GM18505 (cell line): Measurements from ENCODE around the gene CDC5L.

Source experiments
- ATAC-seq: cut with Tn5 transposase; IDR thresholded peaks from one replicate; pipeline ENCODE4 v1.9.1; 2021; ENCODE audit not compliant: unreplicated experiment
- POLR2A ChIP-seq: IDR thresholded peaks from 4 replicates; pipeline ENCODE4 v1.6.1; 2011; ENCODE audit warnings: borderline replicate concordance; ENCODE audit not compliant: insufficient read depth, insufficient read length; ENCODE audit errors: extremely low read depth

Gene CDC5L

DNA sequence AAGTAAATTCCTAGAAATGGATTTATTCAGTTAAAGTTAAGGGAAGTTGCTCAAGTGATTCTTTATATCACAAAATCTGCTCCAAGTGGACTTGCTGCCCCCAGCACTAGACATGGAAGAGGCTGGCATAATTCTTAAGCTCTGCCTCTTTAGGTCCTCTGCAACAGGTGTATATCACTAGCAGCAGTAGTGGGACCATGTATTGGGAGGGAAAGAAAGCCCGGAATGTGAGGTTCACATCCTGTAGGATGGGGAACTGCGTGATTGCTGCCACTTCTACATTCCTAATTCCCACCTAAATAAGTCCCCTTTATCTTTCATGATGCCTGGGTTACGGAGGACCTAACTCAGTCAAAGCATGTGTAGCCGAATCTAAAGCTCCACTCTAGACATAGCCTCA, 31.9 kb upstream of the CDC5L start:
- no peak for TF ChIP-seq POLR2A
- ATAC-seq, result no peak

- no peak for ATAC-seq
- no peak for TF ChIP-seq POLR2A
Observed at GRCh38 chr6:44356487-44356886, 31.0 kb upstream of the CDC5L start.

DNA sequence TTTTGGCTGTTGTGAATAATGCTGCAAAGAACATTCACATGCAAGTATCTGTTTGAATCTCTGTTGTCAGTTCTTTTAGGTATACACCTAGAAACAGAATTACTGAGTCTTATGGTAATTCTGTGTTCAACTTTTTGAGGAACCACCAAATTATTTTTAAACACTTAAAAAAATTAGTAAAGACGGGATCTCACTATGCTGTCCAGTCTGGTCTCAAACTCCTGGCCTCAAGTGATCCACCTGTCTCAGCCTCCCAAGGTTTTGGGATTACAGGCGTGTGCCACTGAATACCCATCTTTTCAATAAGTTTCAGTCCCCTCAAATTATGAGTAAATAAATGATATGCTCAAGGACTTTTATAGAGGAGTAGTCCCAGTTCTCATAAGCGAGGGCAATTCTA, 27.5 kb upstream of the CDC5L start:
- no peak for ATAC-seq
- no peak for TF ChIP-seq POLR2A

DNA sequence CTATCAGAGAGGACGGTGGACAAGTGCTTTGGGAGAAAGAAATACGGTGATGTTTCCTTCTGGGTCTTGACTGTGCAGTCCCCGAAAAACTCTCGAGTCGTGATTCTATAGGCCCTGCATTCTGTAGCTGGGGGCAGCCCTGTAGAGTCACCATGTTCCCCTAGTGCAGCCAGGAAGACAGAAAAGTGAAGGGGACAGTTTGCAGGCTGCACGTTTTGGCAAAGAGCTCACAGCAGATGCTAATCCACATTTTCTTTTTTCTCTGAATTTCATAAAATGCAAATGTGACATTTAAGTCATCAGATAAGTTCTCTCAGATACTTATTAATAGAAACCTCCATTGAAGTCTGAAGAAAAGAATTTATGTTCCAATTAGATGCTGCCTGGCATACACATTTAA, 25.6 kb upstream of the CDC5L start:
- TF ChIP-seq POLR2A, result no peak
- no peak for ATAC-seq

DNA sequence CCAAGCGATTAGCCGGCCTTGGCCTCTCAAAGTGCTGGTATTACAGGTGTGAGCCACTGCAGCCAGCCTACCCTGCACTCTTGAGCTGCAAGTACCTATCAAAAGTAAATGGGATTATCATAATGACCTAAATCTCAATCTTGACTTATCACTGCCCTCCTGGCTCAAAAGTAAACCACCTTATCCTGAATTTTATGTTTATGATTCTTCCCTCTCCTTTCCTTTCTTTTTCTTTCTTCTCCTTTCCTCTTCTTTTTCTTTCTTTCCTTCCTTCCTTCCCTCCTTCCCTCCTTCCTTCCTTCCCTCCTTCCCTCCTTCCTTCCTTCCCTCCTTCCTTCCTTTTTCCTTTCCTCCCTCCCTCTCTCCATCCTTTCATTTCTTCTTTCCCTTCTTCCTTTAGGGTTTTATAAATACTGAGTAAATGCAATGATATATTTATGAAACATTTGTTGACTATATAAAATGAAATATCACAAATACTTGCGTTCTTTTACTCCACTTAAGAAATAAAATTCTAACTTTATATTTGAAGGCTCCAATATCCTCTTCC, 24.1 kb upstream of the CDC5L start:
- TF ChIP-seq POLR2A, result no peak
- ATAC-seq, result no peak

DNA sequence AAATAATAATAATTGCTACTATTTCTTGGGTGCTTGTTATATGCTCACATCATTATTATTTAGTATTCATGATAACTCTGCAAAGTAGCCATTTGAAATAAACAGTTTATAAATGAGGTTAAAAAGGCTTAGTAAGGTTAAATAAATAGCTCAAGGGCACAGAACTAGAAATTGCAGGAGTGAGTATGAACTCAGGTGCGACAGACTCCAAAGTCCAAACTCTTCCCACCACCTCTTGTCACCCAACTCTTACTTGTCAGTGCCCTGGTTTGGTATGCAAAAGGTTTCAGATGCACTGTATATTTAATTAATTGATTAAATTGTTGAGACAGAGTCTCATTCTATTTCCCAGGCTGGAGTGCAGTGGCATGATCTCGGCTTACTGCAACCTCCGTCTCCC, 20.7 kb upstream of the CDC5L start:
- no peak for TF ChIP-seq POLR2A
- ATAC-seq, result no peak

DNA sequence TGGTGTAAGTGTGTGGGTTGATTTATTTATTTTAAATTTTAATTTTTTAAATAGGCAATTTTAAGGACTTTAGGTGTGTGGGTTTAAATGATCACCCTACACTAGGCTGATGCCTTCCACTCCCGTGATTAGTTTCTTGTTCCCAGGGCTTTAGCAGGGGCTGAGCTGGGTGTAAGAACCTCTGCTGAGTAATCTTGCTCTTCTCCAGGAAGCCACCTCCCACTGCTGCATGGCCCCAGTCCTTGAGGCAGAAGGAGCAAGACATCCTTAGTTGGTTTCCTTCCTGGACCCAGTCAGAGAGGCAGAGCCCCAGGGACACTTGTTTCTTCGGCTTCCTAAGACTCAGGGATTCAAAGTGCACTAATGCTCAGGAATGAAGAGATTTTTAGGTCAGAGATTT, 19.8 kb upstream of the CDC5L start:
- no peak for ATAC-seq
- TF ChIP-seq POLR2A, result no peak

- no peak for ATAC-seq
- no peak for TF ChIP-seq POLR2A
Observed at GRCh38 chr6:44373051-44373450, 14.5 kb upstream of the CDC5L start.

DNA sequence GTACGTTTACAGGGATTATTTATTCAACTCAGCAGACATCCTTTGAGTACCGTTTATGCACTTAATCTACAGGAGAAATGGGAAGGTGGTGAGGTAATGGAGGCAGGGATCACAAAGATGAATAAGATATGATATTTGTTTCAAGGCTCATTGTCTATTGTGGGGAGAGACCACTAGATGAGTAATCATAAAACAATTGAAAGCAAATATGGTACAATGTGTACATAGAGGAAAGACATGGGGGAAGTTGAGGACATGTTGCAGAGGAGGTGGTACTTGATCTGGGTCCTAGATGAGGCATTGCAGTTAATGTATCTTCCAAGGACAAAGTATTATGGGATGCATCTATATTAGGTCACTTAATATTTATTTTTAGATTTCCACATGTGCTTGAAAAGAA, 13.7 kb upstream of the CDC5L start:
- TF ChIP-seq POLR2A, result no peak
- no peak for ATAC-seq

- no peak for ATAC-seq
Observed at GRCh38 chr6:44375071-44375470, 12.4 kb upstream of the CDC5L start.

GRCh38 chr6:44377484-44377883, 10.0 kb upstream of the CDC5L start:
- TF ChIP-seq POLR2A, result no peak

More at GRCh38 chr6:44375071-44375470, 12.4 kb upstream of the CDC5L start:
- TF ChIP-seq POLR2A, result no peak

GRCh38 chr6:44377971-44378370, 9.5 kb upstream of the CDC5L start:
- TF ChIP-seq POLR2A, result no peak

More at GRCh38 chr6:44377484-44377883, 10.0 kb upstream of the CDC5L start:
- ATAC-seq, result no peak

DNA sequence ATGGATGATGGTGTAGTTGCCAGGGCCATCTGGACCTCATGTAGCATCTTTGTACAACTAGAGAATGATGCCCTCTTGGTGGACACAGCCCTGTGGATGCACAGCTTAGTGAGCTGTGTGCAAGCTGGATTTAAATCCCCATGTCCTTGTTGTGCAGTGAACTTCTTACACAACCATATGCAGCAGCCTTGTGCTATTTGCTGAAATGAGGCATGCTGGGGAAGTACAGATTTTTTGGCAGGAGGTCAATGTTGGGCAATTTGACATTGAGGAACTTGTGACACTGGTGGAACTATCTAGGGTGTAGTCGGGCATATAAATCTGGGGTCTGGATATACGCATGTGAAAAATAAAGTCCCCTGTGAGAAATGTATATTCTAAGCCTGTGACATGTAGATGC, 5.8 kb upstream of the CDC5L start:
- no peak for TF ChIP-seq POLR2A
- ATAC-seq, result no peak

More at GRCh38 chr6:44377971-44378370, 9.5 kb upstream of the CDC5L start:
- ATAC-seq, result no peak

DNA sequence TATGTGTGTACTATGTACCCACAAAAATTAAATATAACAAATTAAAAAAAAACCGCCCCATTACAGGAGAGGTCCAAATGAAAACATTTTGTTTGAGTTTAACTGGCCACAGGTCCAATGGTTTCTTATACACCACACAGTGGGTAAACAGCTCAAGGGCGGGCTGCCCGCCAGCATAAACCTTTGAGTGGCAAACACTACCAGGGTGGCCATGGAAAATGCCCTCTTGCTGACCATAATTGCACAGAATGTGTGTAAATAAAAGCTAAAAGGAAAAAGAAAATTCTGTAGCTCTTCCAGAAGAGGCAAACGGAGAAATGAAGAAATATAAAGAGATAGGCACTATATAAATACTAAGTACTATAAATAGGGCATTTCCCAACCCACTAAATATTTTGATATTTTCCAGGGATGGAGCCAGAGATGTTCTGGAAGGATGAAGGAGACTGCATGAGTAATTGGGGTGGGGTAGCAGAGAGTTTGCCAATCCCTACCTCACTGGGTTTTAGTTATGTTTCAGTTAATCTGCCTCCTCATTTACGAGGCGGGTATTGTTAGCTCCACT, 1.1 kb upstream of the CDC5L start:
- no peak for TF ChIP-seq POLR2A
- ATAC-seq, result no peak

DNA sequence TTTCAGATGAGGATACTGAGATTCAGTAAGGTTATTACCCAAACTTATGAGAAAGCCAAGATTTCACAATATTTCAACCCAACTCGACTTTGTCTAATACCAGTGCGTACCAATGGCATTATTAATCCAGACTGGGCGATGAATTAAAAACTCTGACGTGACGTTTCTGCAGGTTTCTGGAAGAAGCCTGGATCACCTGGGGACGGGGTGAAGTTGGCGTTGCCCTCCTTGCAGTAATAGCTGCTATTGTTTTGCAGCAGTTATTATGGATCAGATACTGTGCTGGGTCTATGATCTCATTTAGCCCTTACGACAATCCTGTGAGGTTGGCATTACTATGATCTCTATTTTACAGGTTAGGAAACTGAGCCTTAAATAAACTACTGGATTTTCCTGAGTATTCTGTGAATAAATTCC, 569 bp upstream of the CDC5L start:
- no peak for TF ChIP-seq POLR2A
- ATAC-seq, result peak; percentile 6
